KMS-11 (cell line): ENCODE results near the gene TXNDC16.

ENCODE experiments used
- H2AFZ ChIP-seq: fragments of 200-600 bp; sonication (generic); 2 replicates; pipeline ENCODE4 v1.6.1; 2016; ENCODE audit warnings: antibody characterized with exemption, mixed run types, low read depth
- H3K27ac ChIP-seq: fragments of 200-600 bp; sonication (generic); 2 replicates; pipeline ENCODE4 v1.6.1; 2016; ENCODE audit warnings: mild to moderate bottlenecking, mixed run types
- H3K27me3 ChIP-seq: fragments of 200-600 bp; sonication (generic); 2 replicates; pipeline ENCODE4 v1.6.1; 2017; ENCODE audit warnings: mild to moderate bottlenecking, low read depth, mixed run types, moderate library complexity; ENCODE audit not compliant: insufficient read depth
- H3K36me3 ChIP-seq: fragments of 200-600 bp; sonication (generic); 2 replicates; pipeline ENCODE4 v1.6.1; 2017; ENCODE audit warnings: mild to moderate bottlenecking, mixed run types; ENCODE audit not compliant: insufficient read depth
- H3K4me1 ChIP-seq: fragments of 200-600 bp; sonication (generic); 2 replicates; pipeline ENCODE4 v1.6.1; 2016; ENCODE audit warnings: mild to moderate bottlenecking, low read depth, mixed run types; ENCODE audit not compliant: poor library complexity, severe bottlenecking
- H3K4me2 ChIP-seq: fragments of 200-600 bp; sonication (generic); 2 replicates; pipeline ENCODE4 v1.7.0; 2016; ENCODE audit warnings: mild to moderate bottlenecking, mixed run types
- H3K4me3 ChIP-seq: fragments of 200-600 bp; sonication (generic); IDR thresholded peaks from 2 replicates; pipeline ENCODE4 v1.6.1; 2017; ENCODE audit warnings: low read depth, low read length, mixed read lengths; ENCODE audit not compliant: insufficient read depth
- H3K79me2 ChIP-seq: fragments of 200-600 bp; sonication (generic); 2 replicates; pipeline ENCODE4 v1.6.1; 2016; ENCODE audit warnings: low read depth, mixed run types; ENCODE audit not compliant: insufficient read depth
- H3K9ac ChIP-seq: fragments of 200-600 bp; sonication (generic); 2 replicates; pipeline ENCODE4 v1.6.1; 2016; ENCODE audit warnings: mild to moderate bottlenecking, mixed run types
- H4K20me1 ChIP-seq: fragments of 200-600 bp; sonication (generic); 2 replicates; pipeline ENCODE4 v1.6.1; 2016; ENCODE audit warnings: mild to moderate bottlenecking, mixed run types; ENCODE audit not compliant: insufficient read depth
- TF ChIP-seq, protein P1 (sequence below): fragments of 200-600 bp; sonication (generic); conservative IDR thresholded peaks from 2 replicates; pipeline ENCODE4 v1.6.1; 2017; ENCODE audit warnings: low read depth, mild to moderate bottlenecking, antibody characterized with exemption, low read length, moderate library complexity, mixed read lengths

TXNDC16 gene

DNA sequence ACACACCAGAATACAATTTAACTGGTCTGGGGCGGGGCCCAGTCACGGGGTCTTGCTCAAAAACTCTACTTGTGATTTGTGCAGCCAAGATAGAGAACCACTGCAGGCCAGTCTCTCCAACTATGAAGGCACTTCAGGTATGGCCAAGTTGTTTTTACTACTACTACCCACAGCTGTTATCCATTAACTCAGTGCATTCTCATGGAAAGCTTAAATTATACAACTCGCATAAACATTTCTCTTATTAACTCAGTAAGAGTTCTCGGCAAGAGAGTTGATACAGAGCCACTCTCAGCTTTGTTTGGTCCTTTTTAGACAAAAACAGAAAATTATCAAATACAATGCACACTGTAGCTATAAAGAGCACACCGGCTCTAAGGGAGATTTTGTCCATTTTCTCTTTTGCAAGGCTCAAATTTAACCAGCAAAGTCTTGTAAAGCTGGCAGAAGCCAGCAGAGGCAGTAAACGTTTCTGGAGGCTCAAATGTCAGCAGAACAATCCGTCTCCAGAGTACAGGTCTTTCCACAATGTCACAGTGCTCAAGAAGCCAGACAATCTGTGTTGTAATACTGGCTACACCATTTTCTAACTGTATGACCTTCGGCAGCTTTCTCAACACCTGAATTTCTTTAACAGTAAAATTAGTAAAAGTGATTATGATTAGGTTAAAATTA is 152.2 kb downstream of the TXNDC16 start:
- H4K20me1 ChIP-seq = no peaks in the 10 kb centered on the region
- no peaks in the 10 kb centered on the region for H3K4me1 ChIP-seq
- H3K36me3 ChIP-seq = no peaks in the 10 kb centered on the region
- H2AFZ ChIP-seq = no peak overlapping the region
- H3K9ac ChIP-seq = no peak overlapping the region
- H3K27me3 ChIP-seq = no peaks in the 10 kb centered on the region
- no peak overlapping the region for H3K27ac ChIP-seq
- H3K4me3 ChIP-seq = no peak overlapping the region
- H3K79me2 ChIP-seq = no peaks in the 10 kb centered on the region
- TF ChIP-seq, protein P1, sequence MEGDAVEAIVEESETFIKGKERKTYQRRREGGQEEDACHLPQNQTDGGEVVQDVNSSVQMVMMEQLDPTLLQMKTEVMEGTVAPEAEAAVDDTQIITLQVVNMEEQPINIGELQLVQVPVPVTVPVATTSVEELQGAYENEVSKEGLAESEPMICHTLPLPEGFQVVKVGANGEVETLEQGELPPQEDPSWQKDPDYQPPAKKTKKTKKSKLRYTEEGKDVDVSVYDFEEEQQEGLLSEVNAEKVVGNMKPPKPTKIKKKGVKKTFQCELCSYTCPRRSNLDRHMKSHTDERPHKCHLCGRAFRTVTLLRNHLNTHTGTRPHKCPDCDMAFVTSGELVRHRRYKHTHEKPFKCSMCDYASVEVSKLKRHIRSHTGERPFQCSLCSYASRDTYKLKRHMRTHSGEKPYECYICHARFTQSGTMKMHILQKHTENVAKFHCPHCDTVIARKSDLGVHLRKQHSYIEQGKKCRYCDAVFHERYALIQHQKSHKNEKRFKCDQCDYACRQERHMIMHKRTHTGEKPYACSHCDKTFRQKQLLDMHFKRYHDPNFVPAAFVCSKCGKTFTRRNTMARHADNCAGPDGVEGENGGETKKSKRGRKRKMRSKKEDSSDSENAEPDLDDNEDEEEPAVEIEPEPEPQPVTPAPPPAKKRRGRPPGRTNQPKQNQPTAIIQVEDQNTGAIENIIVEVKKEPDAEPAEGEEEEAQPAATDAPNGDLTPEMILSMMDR = no peak
- H3K4me2 ChIP-seq = no peak overlapping the region

DNA sequence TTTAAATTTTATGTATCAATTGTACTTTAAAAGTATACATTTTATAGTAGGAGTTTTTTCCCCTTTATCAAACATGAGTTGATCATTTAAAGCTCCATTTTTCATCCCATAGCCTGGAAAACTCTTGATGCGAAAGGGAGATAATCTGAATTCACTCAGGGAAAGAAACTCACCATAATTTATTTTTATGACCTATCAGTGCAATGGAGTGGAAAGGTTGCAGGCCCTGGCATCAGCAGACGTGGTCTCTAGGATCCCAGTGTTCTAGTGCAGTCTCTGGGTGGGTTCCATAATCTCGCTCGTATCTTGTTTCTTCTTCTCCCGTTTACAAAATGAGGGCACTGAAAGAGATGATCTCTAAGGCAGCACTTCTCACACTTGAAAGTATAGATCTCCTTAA is 153.2 kb downstream of the TXNDC16 start:
- Histone ChIP-seq H3K4me3 (no peak overlapping the region), H2AFZ (no peak overlapping the region), H3K4me1 (no peaks in the 10 kb centered on the region), H3K36me3 (no peaks in the 10 kb centered on the region), H3K4me2 (no peak overlapping the region), H3K27ac (no peak overlapping the region), H3K9ac (no peak overlapping the region), H3K27me3 (no peaks in the 10 kb centered on the region), H3K79me2 (no peaks in the 10 kb centered on the region), H4K20me1 (no peaks in the 10 kb centered on the region)
- TF ChIP-seq, protein P1 = no peak

DNA sequence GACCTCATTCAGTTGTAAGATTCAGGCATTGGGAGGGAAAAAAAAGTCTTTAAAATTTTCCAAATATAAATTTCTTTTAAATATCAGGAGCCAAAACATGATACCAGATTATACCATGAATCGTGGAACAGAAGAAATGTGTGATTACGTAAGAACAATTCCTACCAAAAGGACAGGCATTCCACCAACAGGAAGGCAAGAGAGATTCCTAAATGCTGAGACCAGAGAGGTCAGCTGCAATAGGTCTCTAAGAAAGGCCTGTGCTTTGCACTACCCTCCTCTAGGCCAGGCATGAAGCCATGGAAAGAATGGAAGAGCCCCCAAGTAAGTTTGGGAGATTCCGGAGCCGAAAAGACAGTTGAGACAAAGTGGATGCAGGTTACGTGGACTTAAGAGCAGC is 154.5 kb downstream of the TXNDC16 start:
- Histone ChIP-seq H3K27ac (no peak overlapping the region), H3K4me3 (no peak overlapping the region), H3K36me3 (no peaks in the 10 kb centered on the region), H3K27me3 (no peaks in the 10 kb centered on the region), H3K4me2 (no peak overlapping the region), H2AFZ (no peak overlapping the region), H4K20me1 (no peaks in the 10 kb centered on the region), H3K4me1 (no peaks in the 10 kb centered on the region), H3K79me2 (no peaks in the 10 kb centered on the region), H3K9ac (no peak overlapping the region)
- TF ChIP-seq, protein P1 = no peak

DNA sequence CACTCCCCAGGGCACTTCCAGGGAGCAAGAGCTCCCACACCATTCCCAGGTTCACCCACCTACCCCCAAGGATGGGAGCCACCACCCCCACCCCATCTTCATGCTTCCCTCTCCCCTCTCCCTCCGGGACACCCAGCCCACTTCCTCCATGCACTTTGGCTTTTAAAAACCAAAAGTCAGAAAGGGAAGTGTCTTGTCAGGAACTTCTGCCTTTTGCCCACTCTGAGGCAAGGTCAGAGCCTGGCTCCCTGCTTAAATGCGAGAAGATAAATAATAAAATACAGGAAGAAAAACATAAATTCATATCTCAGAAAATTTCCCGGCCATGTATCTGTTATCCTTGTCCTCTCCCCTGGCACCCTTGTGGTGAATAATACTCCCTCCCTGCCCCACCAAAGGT is 156.6 kb downstream of the TXNDC16 start:
- no peaks in the 10 kb centered on the region for H4K20me1 ChIP-seq
- TF ChIP-seq, protein P1 = no peak
- H3K4me3 ChIP-seq = no peak overlapping the region
- H3K79me2 ChIP-seq = no peaks in the 10 kb centered on the region
- H3K4me1 ChIP-seq = no peaks in the 10 kb centered on the region
- no peaks in the 10 kb centered on the region for H3K27me3 ChIP-seq
- H2AFZ ChIP-seq = no peak overlapping the region
- no peak overlapping the region for H3K4me2 ChIP-seq
- H3K27ac ChIP-seq = no peak overlapping the region
- H3K36me3 ChIP-seq = no peaks in the 10 kb centered on the region
- no peak overlapping the region for H3K9ac ChIP-seq
